Left ventricle myocardium inferior (tissue), 1 donor: Measurements from ENCODE around the gene RUNX1. TPM values are rescaled to one million over a fixed set of nuclear protein-coding genes. Genes with fewer than 3 reads are reported as not detected.

Source experiments
- DNase-seq: peaks from one replicate; pipeline ENCODE4 v3.0.0-alpha.2; 2020
- H3K27ac ChIP-seq: fragments of 200-600 bp; replicated peaks from 2 replicates; pipeline ENCODE4 v1.8.0; 2021
- H3K27me3 ChIP-seq: fragments of 200-600 bp; 2 replicates; pipeline ENCODE4 v1.8.0; 2021; ENCODE audit warnings: low read depth
- H3K36me3 ChIP-seq: fragments of 200-600 bp; 2 replicates; pipeline ENCODE4 v1.8.0; 2021
- H3K4me1 ChIP-seq: fragments of 200-600 bp; 2 replicates; pipeline ENCODE4 v1.8.0; 2021
- H3K4me3 ChIP-seq: fragments of 200-600 bp; 2 replicates; pipeline ENCODE4 v1.8.0; 2021; ENCODE audit warnings: mild to moderate bottlenecking, moderate library complexity
- H3K9me3 ChIP-seq: fragments of 200-600 bp; replicated peaks from 2 replicates; pipeline ENCODE4 v1.8.0; 2021
- CTCF ChIP-seq: fragments of 200-600 bp; IDR thresholded peaks from 2 replicates; pipeline ENCODE4 v1.8.0; 2021; ENCODE audit warnings: antibody characterized with exemption, mild to moderate bottlenecking, borderline replicate concordance
- intact Hi-C: fragments of 100-400 bp; cut with micrococcal nuclease; formaldehyde crosslinking; loops from one replicate; pipeline ENCODE4 v1.11.0; 2022
- total RNA-seq: library from RNA; stranded (reverse); fragmentation: NEBNext Ultra II Directional; extraction: Animal tissue kit (Norgen Biotek cat#: 25700); gene quantifications from one replicate; pipeline ENCODE4 v1.2.1, GENCODE V29; 2021
- donor health status: DM: no; HTN: yes; CAD: no; lungs with severe emphysema.

RUNX1 gene
- total RNA-seq, 1 donor from 2014 or later: 1.5 TPM

GRCh38 chr21:34775793-34776192, 273.3 kb downstream of the RUNX1 start:
- no peak overlapping the region for H3K27ac ChIP-seq
- peaks cover 26% of the 10 kb centered on the region for H3K27me3 ChIP-seq
- DNase-seq: no peak
- no peaks in the 10 kb centered on the region for H3K36me3 ChIP-seq
- no peaks in the 10 kb centered on the region for H3K9me3 ChIP-seq
- intact Hi-C loops: no loop called here
- TF ChIP-seq CTCF: no peak
- H3K4me1 ChIP-seq: no peaks in the 10 kb centered on the region
- H3K4me3 ChIP-seq: no peak overlapping the region

GRCh38 chr21:34774750-34775149, 274.4 kb downstream of the RUNX1 start:
- no peak for TF ChIP-seq CTCF

GRCh38 chr21:34771512-34772028, 277.5 kb downstream of the RUNX1 start:
- H3K27ac ChIP-seq: no peak overlapping the region
- H3K27me3 ChIP-seq: peaks cover 17% of the 10 kb centered on the region
- no peak for TF ChIP-seq CTCF
- intact Hi-C loops: no loop called here
- no peaks in the 10 kb centered on the region for H3K4me1 ChIP-seq
- H3K4me3 ChIP-seq: no peak overlapping the region
- no peak for DNase-seq
- H3K9me3 ChIP-seq: no peaks in the 10 kb centered on the region
- no peaks in the 10 kb centered on the region for H3K36me3 ChIP-seq

More at GRCh38 chr21:34774750-34775149, 274.4 kb downstream of the RUNX1 start:
- no peaks in the 10 kb centered on the region for H3K9me3 ChIP-seq
- no peak overlapping the region for H3K4me3 ChIP-seq
- H3K27ac ChIP-seq: no peak overlapping the region
- intact Hi-C loops: no loop called here
- no peak for DNase-seq
- H3K27me3 ChIP-seq: peaks cover 20% of the 10 kb centered on the region
- no peaks in the 10 kb centered on the region for H3K4me1 ChIP-seq
- no peaks in the 10 kb centered on the region for H3K36me3 ChIP-seq

- Histone ChIP-seq H3K27me3 (peaks cover 9% of the 10 kb centered on the region), H3K36me3 (no peaks in the 10 kb centered on the region), H3K4me3 (no peak overlapping the region), H3K4me1 (no peaks in the 10 kb centered on the region), H3K27ac (no peak overlapping the region), H3K9me3 (no peaks in the 10 kb centered on the region)
- DNase-seq: no peak
- intact Hi-C loops: no loop called here
- TF ChIP-seq CTCF: no peak
These were observed 278.5 kb downstream of the RUNX1 start for GRCh38 chr21:34770576-34770975.

- Histone ChIP-seq H3K36me3 (no peaks in the 10 kb centered on the region), H3K27ac (no peak overlapping the region), H3K27me3 (peaks cover 7% of the 10 kb centered on the region), H3K4me1 (no peaks in the 10 kb centered on the region), H3K9me3 (peaks cover 10% of the 10 kb centered on the region), H3K4me3 (no peak overlapping the region)
- no peak for DNase-seq
- no peak for TF ChIP-seq CTCF
- intact Hi-C loops: no loop called here
These were observed 280.8 kb downstream of the RUNX1 start for GRCh38 chr21:34768326-34768725.

GRCh38 chr21:34766862-34767261, 282.2 kb downstream of the RUNX1 start:
- no peak overlapping the region for H3K4me3 ChIP-seq
- DNase-seq: no peak
- H3K9me3 ChIP-seq: peaks cover 10% of the 10 kb centered on the region
- no peaks in the 10 kb centered on the region for H3K4me1 ChIP-seq
- H3K27me3 ChIP-seq: peaks cover 7% of the 10 kb centered on the region
- intact Hi-C loops: no loop called here
- H3K27ac ChIP-seq: no peak overlapping the region
- TF ChIP-seq CTCF: no peak
- no peaks in the 10 kb centered on the region for H3K36me3 ChIP-seq
